ENCODE data around the gene RBM12.

Gene RBM12

DNA sequence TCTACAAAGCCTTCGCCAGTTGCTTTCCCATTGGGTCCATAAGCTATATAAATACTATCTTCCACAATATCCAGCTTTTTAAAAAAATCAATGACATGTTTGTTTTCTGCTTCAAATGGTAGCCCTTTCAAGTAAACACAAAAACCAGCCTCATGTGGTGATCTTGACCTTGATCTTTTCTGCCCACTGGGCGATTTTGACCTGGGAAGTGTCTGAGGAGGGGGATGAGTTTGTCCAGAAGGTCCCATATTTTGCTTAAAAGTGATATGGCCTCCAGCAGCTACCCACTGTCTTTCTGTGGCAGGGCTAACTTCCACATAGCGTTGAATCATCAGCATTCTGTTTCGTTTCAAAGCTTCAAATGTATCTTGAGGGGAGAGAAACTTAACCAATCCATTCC lies 10.8 kb downstream of the RBM12 start:
- no peak for DNase-seq (ENCODE audit: low read depth in 3 of 3)

DNA sequence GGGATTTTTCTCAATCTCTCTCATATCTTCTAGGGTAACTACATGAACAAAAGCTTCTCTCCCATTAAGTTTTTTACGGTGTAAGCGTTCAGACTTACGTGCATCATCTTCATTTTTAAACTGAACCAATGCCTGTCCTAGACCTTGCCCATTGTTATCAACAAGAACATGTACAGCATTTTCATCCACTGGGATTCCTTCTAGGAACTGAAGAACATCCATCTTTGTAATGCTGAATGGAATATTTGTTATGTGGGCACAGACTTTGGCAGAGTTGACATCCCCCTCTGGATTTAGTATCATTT lies 11.3 kb downstream of the RBM12 start:
- no peak for DNase-seq (ENCODE audit: low read depth in 3 of 3)

DNA sequence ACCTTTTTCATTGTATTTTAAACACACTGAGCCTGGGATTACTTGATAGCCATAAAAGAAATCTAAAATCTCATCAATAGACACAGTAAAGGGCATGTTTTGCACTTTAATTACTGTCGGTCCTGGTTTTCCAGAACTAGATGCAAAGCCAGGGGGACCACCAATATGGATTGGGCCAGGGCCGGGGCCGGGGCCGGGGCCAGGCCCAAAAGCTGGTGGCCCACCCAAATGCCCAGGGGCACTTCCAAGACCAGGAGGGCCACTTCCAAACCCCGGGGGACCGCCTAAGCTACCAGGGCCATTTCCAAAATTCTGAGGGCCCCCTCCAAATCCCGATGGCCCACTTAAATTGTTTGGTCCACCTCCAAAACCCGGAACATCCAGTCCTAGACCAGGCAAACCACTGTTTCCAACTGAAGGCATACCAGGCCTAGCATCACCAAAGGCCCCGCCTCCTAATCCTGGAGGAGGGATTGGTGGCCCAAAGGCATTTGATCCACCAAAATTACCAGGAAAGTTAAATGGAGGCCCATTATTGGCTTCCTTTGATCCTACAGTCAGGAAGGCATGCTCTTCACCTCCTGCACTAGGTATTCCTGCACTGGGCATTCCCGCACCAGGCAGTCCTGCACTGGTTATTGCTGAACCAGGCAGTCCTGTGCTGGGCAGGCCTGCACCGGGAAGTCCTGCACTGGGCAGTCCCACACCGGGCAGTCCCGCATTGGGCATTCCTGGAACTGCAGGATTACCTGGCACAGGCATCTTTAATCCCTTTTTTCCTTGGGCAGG lies 11.9 kb downstream of the RBM12 start:
- no peak for DNase-seq (ENCODE audit: low read depth in 3 of 3)

DNA sequence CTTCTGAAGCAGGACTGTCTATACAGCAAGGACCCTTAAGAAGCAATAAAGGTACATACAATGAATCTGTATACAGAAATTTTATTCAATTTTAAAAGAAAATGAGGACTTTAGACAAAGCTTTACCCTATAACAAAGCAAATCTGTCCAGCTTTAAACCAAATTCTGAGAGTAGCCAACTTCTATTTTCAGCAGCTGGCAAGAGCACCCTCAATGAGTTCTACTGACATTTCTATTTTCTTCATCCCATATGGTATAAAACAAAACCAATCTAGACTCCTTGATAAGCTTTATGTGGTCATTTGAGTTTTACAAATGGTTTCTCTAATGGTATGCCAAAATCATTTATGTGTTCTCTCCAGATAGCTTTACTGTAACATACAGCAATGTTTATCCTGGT lies 12.7 kb downstream of the RBM12 start:
- no peak for DNase-seq (ENCODE audit: low read depth in 3 of 3)

- no peak for DNase-seq (ENCODE audit: low read depth in 3 of 3)
These were observed 14.1 kb downstream of the RBM12 start for GRCh38 chr20:35650632-35651031.

DNA sequence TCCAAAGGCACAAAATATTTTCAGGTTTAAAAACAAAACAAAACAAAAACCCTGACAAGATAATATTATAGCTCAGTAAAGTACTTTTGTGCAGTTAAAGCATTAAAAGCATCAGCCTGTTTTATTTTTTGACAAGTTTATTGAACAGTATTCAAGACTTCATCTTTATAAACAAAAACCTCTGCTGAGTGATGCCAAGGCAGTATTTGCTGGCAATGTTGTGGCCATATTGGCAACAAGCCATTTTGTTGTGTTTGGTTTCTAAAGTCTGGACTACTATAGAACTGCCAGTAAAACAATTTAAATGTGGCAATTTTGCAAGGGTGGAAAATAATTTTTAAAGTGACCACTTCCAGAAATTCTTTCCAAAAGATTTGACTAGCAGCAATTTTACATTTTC lies 15.9 kb downstream of the RBM12 start:
- DNase-seq (ENCODE audit: low read depth in 3 of 3): no peak

DNA sequence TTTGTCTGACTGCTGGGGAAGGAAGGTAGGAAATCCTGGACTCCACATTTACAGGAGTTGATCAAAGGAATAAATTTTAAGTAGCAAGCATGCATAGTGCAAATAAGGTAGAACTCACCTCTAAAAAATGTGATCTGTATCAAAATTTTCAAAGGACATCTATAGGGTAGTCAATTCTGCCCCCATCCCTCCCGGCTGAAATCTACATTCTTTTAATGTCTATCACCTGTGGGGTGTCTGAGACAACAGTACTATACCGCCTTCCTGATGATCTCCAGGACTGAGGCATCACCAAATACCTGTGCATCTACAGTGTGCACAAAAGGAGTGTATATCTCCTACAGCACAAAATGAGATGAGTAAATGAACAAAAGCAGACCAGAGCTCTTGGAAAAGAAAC lies 19.9 kb downstream of the RBM12 start:
- no peak for DNase-seq (ENCODE audit: low read depth in 3 of 3)

DNA sequence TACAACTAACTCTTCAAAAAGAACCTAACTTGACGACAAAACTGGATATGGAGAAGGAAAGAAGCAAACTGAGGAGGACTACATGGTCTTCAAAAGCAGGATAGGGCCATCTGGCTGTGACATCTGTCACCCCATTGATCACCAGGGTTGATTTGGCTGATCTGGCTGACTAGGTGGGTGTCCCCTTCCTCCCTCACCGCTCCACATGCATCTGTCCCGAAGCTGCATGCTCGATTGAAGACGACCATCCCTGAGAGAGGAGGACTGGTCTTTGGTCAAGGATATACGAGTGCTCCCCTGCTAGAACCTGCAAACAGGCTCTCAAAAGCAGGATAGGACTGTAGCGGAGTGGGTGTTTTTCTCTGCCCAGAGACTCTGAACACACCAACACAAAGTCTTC lies 21.7 kb downstream of the RBM12 start:
- no peak for DNase-seq (ENCODE audit: low read depth in 3 of 3)

DNA sequence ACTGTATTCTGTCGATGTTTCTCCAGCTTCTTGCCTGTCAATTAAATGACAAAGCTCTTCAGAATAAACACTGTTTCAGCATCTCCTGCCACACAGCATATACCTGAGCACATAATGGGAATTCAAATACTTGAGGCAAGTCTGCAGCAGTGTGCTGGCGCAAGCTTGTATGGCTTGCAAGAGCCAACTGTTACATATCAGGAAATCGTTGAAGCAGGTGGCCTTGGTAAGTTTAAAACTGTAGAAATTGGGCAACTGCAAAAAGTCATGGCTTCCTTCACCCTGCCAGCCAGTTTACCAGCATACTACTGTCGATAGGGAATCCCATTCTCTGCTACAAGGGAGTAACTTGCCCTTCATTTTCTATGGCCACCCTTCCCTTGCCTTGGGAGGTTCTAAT lies 23.0 kb downstream of the RBM12 start:
- no peak for DNase-seq (ENCODE audit: low read depth in 3 of 3)

- no peak for DNase-seq (ENCODE audit: low read depth in 3 of 3)
These were observed 24.0 kb downstream of the RBM12 start for GRCh38 chr20:35640724-35641123.

GRCh38 chr20:35638751-35639150 lies 25.9 kb downstream of the RBM12 start:
- DNase-seq (ENCODE audit: low read depth in 3 of 3): no peak

DNA sequence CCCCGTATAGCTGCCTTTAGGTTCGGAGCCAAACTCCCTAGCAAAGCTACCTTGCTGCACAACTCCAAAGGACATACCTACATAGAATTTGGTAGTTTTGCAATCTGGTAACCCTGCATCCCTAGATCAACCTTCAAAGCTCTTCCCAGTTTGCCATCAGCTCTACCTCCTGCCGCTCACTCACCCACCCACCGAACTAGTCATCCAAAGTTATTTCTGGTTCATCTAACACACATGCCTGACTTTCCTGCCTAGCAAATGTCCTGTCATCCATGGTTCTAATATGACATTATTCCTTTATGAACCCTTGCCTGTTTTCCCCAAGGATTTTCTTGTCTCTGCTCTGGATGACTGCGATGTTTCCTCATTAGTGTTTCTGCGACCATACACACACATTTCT lies 27.4 kb downstream of the RBM12 start:
- no peak for DNase-seq (ENCODE audit: low read depth in 3 of 3)

- no peak for DNase-seq (ENCODE audit: low read depth in 3 of 3)
These were observed 28.6 kb downstream of the RBM12 start for GRCh38 chr20:35636095-35636494.

DNA sequence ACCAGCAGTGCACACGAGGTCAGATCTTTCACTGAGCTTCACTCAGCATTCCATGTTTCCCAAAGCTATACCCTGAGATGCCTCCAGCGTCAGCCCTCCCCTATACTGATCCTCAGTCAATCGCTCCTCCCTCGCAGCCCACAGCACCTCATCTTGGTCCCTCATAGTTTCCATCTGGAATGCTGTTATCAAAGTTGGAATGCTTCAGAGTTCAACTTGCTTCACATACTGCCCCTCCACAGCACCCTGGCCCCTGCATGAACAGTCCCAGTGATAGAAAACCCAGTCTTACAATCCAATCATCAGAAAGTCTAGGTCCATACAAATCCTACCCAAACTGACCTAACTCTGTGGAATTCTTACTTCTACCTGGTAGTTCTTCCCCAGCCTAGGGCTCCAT lies 29.0 kb downstream of the RBM12 start:
- DNase-seq (ENCODE audit: low read depth in 3 of 3): no peak

DNA sequence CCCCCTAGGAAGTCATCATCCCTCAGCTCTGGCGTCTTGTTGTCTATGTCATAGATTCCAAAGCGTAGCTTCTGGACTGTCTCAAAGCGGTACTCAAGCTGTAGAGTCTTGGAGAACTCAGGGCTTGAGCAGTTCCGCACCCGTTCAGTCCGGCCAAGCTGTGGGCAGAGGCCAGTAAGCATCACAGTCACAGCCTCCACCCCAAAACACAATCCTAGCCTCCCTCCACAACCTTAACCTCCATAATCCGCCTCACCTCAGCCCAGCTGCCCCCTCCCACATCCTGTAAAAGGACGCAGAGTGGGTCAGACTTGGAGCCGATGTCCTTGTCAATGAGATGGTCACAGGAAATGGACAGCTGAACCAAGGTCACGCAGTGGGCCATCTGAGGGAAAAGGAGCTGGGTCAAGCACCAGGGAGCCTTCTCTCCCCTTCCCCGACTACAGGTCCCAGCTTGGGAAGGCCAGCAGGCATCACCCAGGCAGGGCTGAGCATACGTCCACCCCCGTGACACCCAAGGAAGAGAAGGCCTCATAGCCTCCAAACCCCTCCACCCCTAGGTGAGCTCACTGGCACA lies 32.1 kb downstream of the RBM12 start:
- no peak for DNase-seq (ENCODE audit: low read depth in 3 of 3)

DNA sequence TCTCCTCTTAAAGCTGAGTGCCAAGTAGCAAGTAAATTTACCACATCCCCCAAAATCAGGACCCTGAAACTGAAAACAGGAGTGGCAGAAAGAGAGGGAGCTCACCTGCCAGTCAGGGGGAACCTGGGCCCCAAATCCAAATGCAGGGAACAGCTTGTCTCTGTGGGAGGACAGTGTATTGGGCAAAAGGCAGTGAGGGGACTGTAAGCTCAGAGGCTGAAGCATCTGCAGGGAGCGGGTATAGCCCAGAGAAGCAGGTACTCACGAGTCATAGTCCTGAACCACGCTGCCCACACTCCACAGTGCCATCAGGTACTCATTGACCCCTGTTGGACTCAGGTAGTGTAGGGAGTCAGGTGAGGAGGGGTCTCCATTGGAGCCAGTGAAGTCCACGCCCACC lies 34.1 kb downstream of the RBM12 start:
- no peak for DNase-seq (ENCODE audit: low read depth in 3 of 3)

GRCh38 chr20:35629427-35630145 lies 35.1 kb downstream of the RBM12 start:
- DNase-seq (ENCODE audit: low read depth in 3 of 3): no peak

- DNase-seq (ENCODE audit: low read depth in 3 of 3): no peak
These were observed 37.6 kb downstream of the RBM12 start for GRCh38 chr20:35627121-35627520.

- no peak for DNase-seq (ENCODE audit: low read depth in 3 of 3)
These were observed 38.2 kb downstream of the RBM12 start for GRCh38 chr20:35626386-35627001.

DNA sequence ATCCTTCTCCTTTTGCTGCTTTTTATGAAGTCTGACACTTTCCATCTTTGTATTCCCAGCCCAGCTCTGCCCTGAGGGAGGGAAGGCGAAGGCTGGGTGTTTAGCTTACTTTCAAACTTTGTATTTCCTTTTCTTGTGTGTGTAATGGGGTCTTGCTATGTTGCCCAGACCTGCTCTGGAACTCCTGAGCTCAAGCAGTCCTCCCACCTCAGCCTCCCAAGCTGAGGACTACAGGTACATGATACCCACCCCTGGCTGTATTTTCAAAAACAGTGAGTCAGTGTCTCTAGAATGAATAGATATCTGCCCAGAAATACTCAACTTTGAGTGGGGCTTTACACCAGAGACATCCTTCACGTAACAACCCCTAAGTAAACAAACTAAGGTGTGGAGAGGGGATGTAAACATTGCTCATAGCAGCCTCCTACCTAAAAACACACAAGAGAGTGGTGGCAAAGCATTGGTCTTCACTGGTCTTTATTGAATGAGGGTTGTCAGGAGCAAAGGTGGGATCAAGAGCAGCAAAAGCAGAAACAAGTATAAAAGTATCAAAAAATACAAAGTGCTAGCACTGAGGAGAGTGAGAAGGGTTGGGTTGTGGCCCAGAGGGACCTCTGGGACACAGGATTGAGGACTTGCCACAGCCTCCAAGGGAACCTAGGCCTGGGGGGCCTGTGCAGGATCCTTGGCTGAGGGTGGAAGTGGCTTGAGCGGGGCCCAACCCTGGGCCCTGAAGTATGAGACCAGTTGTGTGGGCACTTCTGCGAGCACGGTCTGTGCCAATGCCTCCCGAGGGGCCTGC lies 38.9 kb downstream of the RBM12 start:
- no peak for DNase-seq (ENCODE audit: low read depth in 3 of 3)

DNA sequence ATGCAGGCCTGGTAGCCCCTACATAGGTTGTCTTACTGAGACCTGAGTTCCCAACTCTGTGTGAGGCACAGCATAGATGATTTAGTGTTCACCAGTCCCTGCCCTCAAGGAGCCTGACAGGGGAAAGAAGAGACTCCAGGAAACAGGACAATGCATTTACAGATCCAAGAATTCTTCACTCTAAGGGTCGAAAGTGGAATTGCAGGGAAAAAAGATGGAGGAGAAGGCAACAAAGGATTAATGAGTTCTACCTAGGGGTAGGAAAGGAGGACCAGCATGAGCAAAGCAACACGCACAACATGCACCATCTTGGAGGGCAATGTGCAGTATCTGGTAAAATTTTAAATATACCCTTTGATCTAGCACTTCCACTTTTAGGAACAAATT lies 43.1 kb downstream of the RBM12 start:
- no peak for DNase-seq (ENCODE audit: low read depth in 3 of 3)
